ENCODE results near the gene SNAI3.

Gene SNAI3

GRCh38 chr16:88655733-88656281 is 30.5 kb downstream of the SNAI3 start:
- Histone ChIP-seq H2AFZ (ENCODE audit: low read length) (no peak overlapping the region), H3K9me2 (replicated peaks; ENCODE audit: low read depth, low read length) (no peaks in the 10 kb centered on the region), H3K4me1 (ENCODE audit: insufficient read depth, low read length, poor library complexity, severe bottlenecking) (peaks cover 5% of the 10 kb centered on the region), H4K20me1 (ENCODE audit: insufficient read depth, low read length, poor library complexity, severe bottlenecking) (no peaks in the 10 kb centered on the region), H3F3A (ENCODE audit: low read depth) (no peaks in the 10 kb centered on the region), H3K9ac (ENCODE audit: low read depth, low read length, poor library complexity, severe bottlenecking) (no peak overlapping the region), H3K4me2 (ENCODE audit: low read depth, low read length, poor library complexity, severe bottlenecking) (no peak overlapping the region), H3K4me3 (ENCODE audit: low read length, poor library complexity, severe bottlenecking) (no peak overlapping the region), H3K36me3 (ENCODE audit: insufficient read depth, low read length) (no peaks in the 10 kb centered on the region; the same call in 1 of the 2 replicates), H3K79me2 (ENCODE audit: insufficient read depth, low read length) (peaks cover 16% of the 10 kb centered on the region; the same call in 1 of the 2 replicates), H3K27me3 (ENCODE audit: insufficient read depth, low read length, poor library complexity, severe bottlenecking) (no peaks in the 10 kb centered on the region), H3K9me3 (ENCODE audit: insufficient read depth, low read depth, low read length) (no peaks in the 10 kb centered on the region)
- TF ChIP-seq EZH2phosphoT487 (IDR thresholded peaks at IDR 0.05; ENCODE audit: borderline replicate concordance): no peak
- TF ChIP-seq, protein P1, sequence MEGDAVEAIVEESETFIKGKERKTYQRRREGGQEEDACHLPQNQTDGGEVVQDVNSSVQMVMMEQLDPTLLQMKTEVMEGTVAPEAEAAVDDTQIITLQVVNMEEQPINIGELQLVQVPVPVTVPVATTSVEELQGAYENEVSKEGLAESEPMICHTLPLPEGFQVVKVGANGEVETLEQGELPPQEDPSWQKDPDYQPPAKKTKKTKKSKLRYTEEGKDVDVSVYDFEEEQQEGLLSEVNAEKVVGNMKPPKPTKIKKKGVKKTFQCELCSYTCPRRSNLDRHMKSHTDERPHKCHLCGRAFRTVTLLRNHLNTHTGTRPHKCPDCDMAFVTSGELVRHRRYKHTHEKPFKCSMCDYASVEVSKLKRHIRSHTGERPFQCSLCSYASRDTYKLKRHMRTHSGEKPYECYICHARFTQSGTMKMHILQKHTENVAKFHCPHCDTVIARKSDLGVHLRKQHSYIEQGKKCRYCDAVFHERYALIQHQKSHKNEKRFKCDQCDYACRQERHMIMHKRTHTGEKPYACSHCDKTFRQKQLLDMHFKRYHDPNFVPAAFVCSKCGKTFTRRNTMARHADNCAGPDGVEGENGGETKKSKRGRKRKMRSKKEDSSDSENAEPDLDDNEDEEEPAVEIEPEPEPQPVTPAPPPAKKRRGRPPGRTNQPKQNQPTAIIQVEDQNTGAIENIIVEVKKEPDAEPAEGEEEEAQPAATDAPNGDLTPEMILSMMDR (conservative IDR thresholded peaks at IDR 0.05; ENCODE audit: low read length): no peak

DNA sequence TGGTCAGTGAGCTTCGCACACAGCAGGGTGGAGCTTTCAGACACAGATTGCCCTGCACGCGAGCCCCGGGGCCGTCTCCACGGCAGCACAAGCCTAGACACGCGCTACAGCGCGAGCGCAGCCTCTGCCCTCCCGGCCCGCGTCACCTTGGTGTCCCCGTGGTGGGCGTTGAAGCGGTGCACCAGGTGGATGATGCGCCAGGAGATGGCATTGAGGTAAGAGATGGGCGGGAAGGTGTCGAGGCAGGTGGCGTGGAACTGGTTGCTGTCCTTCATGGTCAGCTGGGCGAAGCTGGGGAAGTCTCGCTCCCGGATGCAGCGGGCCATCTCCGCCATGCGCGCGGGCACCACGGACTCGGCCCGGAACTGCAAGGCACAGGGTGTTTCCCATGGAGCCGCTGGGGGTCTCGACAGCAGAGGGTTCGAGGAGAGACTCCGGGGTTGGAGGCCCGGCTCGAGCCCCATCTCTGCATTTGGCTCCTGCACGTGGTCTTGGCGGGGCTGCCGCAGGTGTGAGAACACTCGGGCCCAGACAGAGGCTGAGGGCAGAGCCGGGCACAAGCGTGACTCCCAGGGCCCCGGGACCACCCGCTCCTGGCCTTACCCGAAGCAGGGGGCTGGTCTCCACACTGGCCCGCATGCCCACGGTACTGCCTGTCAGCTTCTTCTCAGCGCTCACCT is 31.1 kb downstream of the SNAI3 start:
- Histone ChIP-seq H3K4me1 (ENCODE audit: insufficient read depth, low read length, poor library complexity, severe bottlenecking) (peaks cover 5% of the 10 kb centered on the region), H4K20me1 (ENCODE audit: insufficient read depth, low read length, poor library complexity, severe bottlenecking) (peaks cover 2% of the 10 kb centered on the region), H3K27me3 (ENCODE audit: insufficient read depth, low read length, poor library complexity, severe bottlenecking) (no peaks in the 10 kb centered on the region), H3K36me3 (ENCODE audit: insufficient read depth, low read length) (no peaks in the 10 kb centered on the region; the same call in 1 of the 2 replicates), H2AFZ (ENCODE audit: low read length) (no peak overlapping the region), H3K4me2 (ENCODE audit: low read depth, low read length, poor library complexity, severe bottlenecking) (no peak overlapping the region), H3K4me3 (ENCODE audit: low read length, poor library complexity, severe bottlenecking) (no peak overlapping the region), H3K9me3 (ENCODE audit: insufficient read depth, low read depth, low read length) (no peaks in the 10 kb centered on the region), H3K79me2 (ENCODE audit: insufficient read depth, low read length) (peaks cover 18% of the 10 kb centered on the region), H3F3A (ENCODE audit: low read depth) (no peaks in the 10 kb centered on the region), H3K9ac (ENCODE audit: low read depth, low read length, poor library complexity, severe bottlenecking) (no peak overlapping the region), H3K9me2 (replicated peaks; ENCODE audit: low read depth, low read length) (no peaks in the 10 kb centered on the region)
- TF ChIP-seq, protein P1 (conservative IDR thresholded peaks at IDR 0.05; ENCODE audit: low read length): no peak
- TF ChIP-seq EZH2phosphoT487 (IDR thresholded peaks at IDR 0.05; ENCODE audit: borderline replicate concordance): no peak

GRCh38 chr16:88654363-88655052 is 31.8 kb downstream of the SNAI3 start:
- Histone ChIP-seq H2AFZ (ENCODE audit: low read length) (no peak overlapping the region), H3K36me3 (ENCODE audit: insufficient read depth, low read length) (no peaks in the 10 kb centered on the region; the same call in 1 of the 2 replicates), H3K79me2 (ENCODE audit: insufficient read depth, low read length) (peaks cover 20% of the 10 kb centered on the region), H3K9me2 (replicated peaks; ENCODE audit: low read depth, low read length) (no peaks in the 10 kb centered on the region), H3K4me3 (ENCODE audit: low read length, poor library complexity, severe bottlenecking) (no peak overlapping the region), H4K20me1 (ENCODE audit: insufficient read depth, low read length, poor library complexity, severe bottlenecking) (peaks cover 9% of the 10 kb centered on the region), H3K9ac (ENCODE audit: low read depth, low read length, poor library complexity, severe bottlenecking) (no peak overlapping the region), H3K4me1 (ENCODE audit: insufficient read depth, low read length, poor library complexity, severe bottlenecking) (peaks cover 5% of the 10 kb centered on the region), H3K27me3 (ENCODE audit: insufficient read depth, low read length, poor library complexity, severe bottlenecking) (no peaks in the 10 kb centered on the region), H3F3A (ENCODE audit: low read depth) (no peaks in the 10 kb centered on the region), H3K4me2 (ENCODE audit: low read depth, low read length, poor library complexity, severe bottlenecking) (no peak overlapping the region), H3K9me3 (ENCODE audit: insufficient read depth, low read depth, low read length) (no peaks in the 10 kb centered on the region)
- TF ChIP-seq, protein P1 (conservative IDR thresholded peaks at IDR 0.05; ENCODE audit: low read length): no peak
- no peak for TF ChIP-seq EZH2phosphoT487 (IDR thresholded peaks at IDR 0.05; ENCODE audit: borderline replicate concordance)
